HCT116 (cell line): Measurements from ENCODE around the gene SIL1. TPM values are rescaled to one million over a fixed set of nuclear protein-coding genes. Genes with fewer than 3 reads are reported as not detected.

ENCODE experiments used
- ATAC-seq: fragments of 200-7000 bp; cut with Tn5 transposase; 2 replicates; pipeline ENCODE4 v1.9.1; 2020; ENCODE audit warnings: mild to moderate bottlenecking, moderate library complexity
- BruUV-seq: library from RNA; stranded (reverse); fragments of 400-500 nt; replicated peaks from 2 replicates; lab custom pipeline; 2021; lab: Mats Ljungman, UMichigan
- CTCF ChIA-PET: fragments of 300-600 bp; sonication (Branson Sonifier 250); formaldehyde crosslinking; loops from one replicate; lab custom pipeline; 2021; ENCODE audit warnings: antibody characterized with exemption; lab: Charles Lee
- POLR2A ChIA-PET: fragments of 300-600, 350-600 bp; sonication (Branson Sonifier 250); formaldehyde crosslinking; loops from one replicate; lab custom pipeline; 2021; ENCODE audit warnings: antibody characterized with exemption; lab: Charles Lee
- RAD21 ChIA-PET, 2 experiments: fragments of 300-600 bp; sonication (Branson Sonifier 250); formaldehyde crosslinking; loops; one replicate each; lab custom pipeline; 2023; ENCODE audit warnings: low total read pairs in 2 of 2; ENCODE audit not compliant: uncharacterized antibody in 2 of 2, unreplicated experiment in 2 of 2, low non-redundant PET in 1 of 2; lab: Charles Lee
- DNase-seq: peaks from one replicate; pipeline ENCODE4 v3.0.0-alpha.2; 2010; ENCODE audit warnings: low read depth, low spot score
- H2AFZ ChIP-seq: fragments of 200-600 bp; shearing (Covaris generic), sonication (generic); 2 replicates; pipeline ENCODE4 v1.6.1; 2017; ENCODE audit warnings: low read depth, mixed run types, mixed read lengths, antibody characterized with exemption, low read length; ENCODE audit not compliant: poor library complexity, severe bottlenecking
- H3K27ac ChIP-seq: 2 replicates; pipeline ENCODE4 v1.5.1; 2012; ENCODE audit warnings: low read depth, low read length
- H3K27me3 ChIP-seq: fragments of 200-600 bp; sonication (generic); 2 replicates; pipeline ENCODE4 v1.6.1; 2016; ENCODE audit warnings: mixed run types, low read length, mixed read lengths; ENCODE audit not compliant: insufficient read depth
- H3K36me3 ChIP-seq, 2 experiments: fragments of 200-500 bp in 1 of 2; fragments of 200-600 bp in 1 of 2; sonication (Bioruptor generic) in 1 of 2; sonication (generic) in 1 of 2; 2 replicates each; pipeline versions ENCODE4 v1.5.1 to v1.6.1; 2014 to 2016; ENCODE audit warnings: low read length in 2 of 2, inconsistent platforms in 1 of 2, mixed read lengths in 1 of 2, mixed run types in 1 of 2; ENCODE audit not compliant: insufficient read depth in 2 of 2, control insufficient read depth in 1 of 2
- H3K4me1 ChIP-seq, 2 experiments: fragments of 200-600 bp in 1 of 2; sonication (generic) in 1 of 2; 2 replicates each; pipeline versions ENCODE4 v1.5.1 to v1.6.1; 2012 to 2017; ENCODE audit warnings: low read length in 2 of 2, inconsistent platforms in 1 of 2, mild to moderate bottlenecking in 1 of 2, mixed read lengths in 1 of 2, mixed run types in 1 of 2, moderate library complexity in 1 of 2; ENCODE audit not compliant: insufficient read depth in 2 of 2, control insufficient read depth in 1 of 2
- H3K4me2 ChIP-seq: fragments of 200-600 bp; sonication (generic); 2 replicates; pipeline ENCODE4 v1.6.1; 2017; ENCODE audit warnings: mixed run types, low read length, mixed read lengths
- H3K4me3 ChIP-seq, 2 experiments: fragments of 200-600 bp in 1 of 2; sonication (generic) in 1 of 2; replicated peaks in 1 of 2; 2 replicates each; pipeline ENCODE4 v1.5.1; 2011 to 2016; ENCODE audit warnings: low read length in 2 of 2, control low read depth in 1 of 2, low read depth in 1 of 2, mild to moderate bottlenecking in 1 of 2, mixed read lengths in 1 of 2, mixed run types in 1 of 2
- H3K79me2 ChIP-seq: fragments of 200-600 bp; sonication (generic); 2 replicates; pipeline ENCODE4 v1.6.1; 2017; ENCODE audit warnings: mild to moderate bottlenecking, mixed run types, low read length, moderate library complexity, mixed read lengths; ENCODE audit not compliant: insufficient read depth
- H3K9ac ChIP-seq: fragments of 200-600 bp; sonication (generic); 2 replicates; pipeline ENCODE4 v1.6.1; 2016; ENCODE audit warnings: low read length, mixed read lengths
- H3K9me2 ChIP-seq: fragments of 200-600 bp; sonication (generic), shearing (Covaris generic); 2 replicates; pipeline ENCODE4 v1.6.1; 2017; ENCODE audit warnings: mixed run types, mild to moderate bottlenecking, moderate library complexity; ENCODE audit not compliant: insufficient read depth
- H3K9me3 ChIP-seq, 2 experiments: fragments of 200-500 bp in 1 of 2; fragments of 200-600 bp in 1 of 2; sonication (Bioruptor generic) in 1 of 2; sonication (generic) in 1 of 2; 2 replicates each; pipeline ENCODE4 v1.6.1; 2014 to 2017; ENCODE audit warnings: low read length in 2 of 2, mixed read lengths in 2 of 2, inconsistent platforms in 1 of 2, low read depth in 1 of 2, mild to moderate bottlenecking in 1 of 2, mixed run types in 1 of 2, moderate library complexity in 1 of 2; ENCODE audit not compliant: control insufficient read depth in 1 of 2, insufficient read depth in 1 of 2
- H4K20me1 ChIP-seq: fragments of 200-600 bp; sonication (generic), shearing (Covaris generic); 2 replicates; pipeline ENCODE4 v1.6.1; 2017; ENCODE audit warnings: mixed run types, mild to moderate bottlenecking, moderate library complexity; ENCODE audit not compliant: insufficient read depth
- CBX3 ChIP-seq: IDR thresholded peaks from 2 replicates; pipeline ENCODE4 v1.6.1; 2012; ENCODE audit warnings: low read depth
- CEBPB ChIP-seq: IDR thresholded peaks from 2 replicates; pipeline ENCODE4 v1.6.1; 2012; ENCODE audit warnings: low read depth
- CTCF ChIP-seq, 3 experiments: fragments of 200-600 bp in 1 of 3; sonication (generic) in 1 of 3; IDR thresholded peaks in 2 of 3; conservative IDR thresholded peaks in 1 of 3; 2 replicates each; pipeline ENCODE4 v1.5.1; 2012 to 2017; ENCODE audit warnings: low read depth in 2 of 3, low read length in 2 of 3, antibody characterized with exemption in 1 of 3, borderline replicate concordance in 1 of 3, control low read depth in 1 of 3, mild to moderate bottlenecking in 1 of 3, mixed read lengths in 1 of 3, mixed run types in 1 of 3, moderate library complexity in 1 of 3; ENCODE audit not compliant: insufficient read depth in 1 of 3
- EGR1 ChIP-seq: IDR thresholded peaks from 2 replicates; pipeline ENCODE4 v1.6.1; 2012; ENCODE audit warnings: low read depth
- ELF1 ChIP-seq: IDR thresholded peaks from 2 replicates; pipeline ENCODE4 v1.6.1; 2012; ENCODE audit warnings: low read depth, borderline replicate concordance
- EZH2phosphoT487 ChIP-seq: fragments of 200-600 bp; IDR thresholded peaks from 2 replicates; pipeline ENCODE4 v1.6.1; 2018; ENCODE audit warnings: antibody characterized with exemption, borderline replicate concordance
- JUND ChIP-seq: IDR thresholded peaks from 2 replicates; pipeline ENCODE4 v1.6.1; 2012
- MAX ChIP-seq: IDR thresholded peaks from 2 replicates; pipeline ENCODE4 v1.6.1; 2012
- POLR2AphosphoS5 ChIP-seq: IDR thresholded peaks from 2 replicates; pipeline ENCODE4 v1.6.1; 2011; ENCODE audit warnings: mild to moderate bottlenecking, low read depth, low read length, moderate library complexity
- RAD21 ChIP-seq: IDR thresholded peaks from 2 replicates; pipeline ENCODE4 v1.6.1; 2012; ENCODE audit warnings: low read depth, mild to moderate bottlenecking
- REST ChIP-seq: IDR thresholded peaks from 2 replicates; pipeline ENCODE4 v1.6.1; 2012; ENCODE audit warnings: low read depth
- SIN3A ChIP-seq: IDR thresholded peaks from 2 replicates; pipeline ENCODE4 v1.6.1; 2012; ENCODE audit warnings: low read depth
- SP1 ChIP-seq: IDR thresholded peaks from 2 replicates; pipeline ENCODE4 v1.6.1; 2012; ENCODE audit warnings: low read depth
- intact Hi-C: fragments of 100-400 bp; cut with micrococcal nuclease; formaldehyde crosslinking; loops from 2 replicates; pipeline ENCODE4 v1.10.0; 2022
- total RNA-seq: library from RNA; stranded (reverse); gene quantifications from one replicate; pipeline ENCODE4 v1.2.1, GENCODE V29; 2021; ENCODE audit not compliant: unreplicated experiment

The SIL1 gene
- total RNA-seq, 1 experiment from 2014 or later, result 34.0 TPM

- no peaks in the 10 kb centered on the region; a peak in 1 of 4 replicates for H3K36me3 ChIP-seq
- no peaks in the 10 kb centered on the region for H3K27me3 ChIP-seq
- no TSS peak for BruUV-seq
- ATAC-seq (no peak), DNase-seq (no peak)
- H3K9ac ChIP-seq, result no peak overlapping the region
- H3K9me2 ChIP-seq, result no peaks in the 10 kb centered on the region
- H3K4me1 ChIP-seq, result peaks cover 7 to 13% of the 10 kb centered on the region in 2 experiments; a peak in 3 of 4 replicates
- POLR2A ChIA-PET, result no interaction called here
- H2AFZ ChIP-seq, result no peak overlapping the region
- H3K4me3 ChIP-seq, result no peak overlapping the region
- intact Hi-C loops, result loop anchor here (10.0 kb wide), 1 partner anchor 180 kb away; no protein-coding TSS in a partner anchor
- TF ChIP-seq POLR2AphosphoS5, result no peak
- no peak for TF ChIP-seq REST
- TF ChIP-seq EGR1, result no peak
- TF ChIP-seq EZH2phosphoT487, result no peak
- TF ChIP-seq CBX3, result no peak
- no peak for TF ChIP-seq MAX
- TF ChIP-seq JUND, result no peak
- no peak for TF ChIP-seq CEBPB
- no peak for TF ChIP-seq SIN3A
- TF ChIP-seq CTCF (IDR thresholded peaks at IDR 0.05 in 2 of 3, conservative IDR thresholded peaks at IDR 0.05 in 1 of 3; ENCODE audit: borderline replicate concordance in 1 of 3, insufficient read depth in 1 of 3, low read depth in 2 of 3, low read length in 2 of 3), result no peak
- no peak for TF ChIP-seq ELF1
- no peak for TF ChIP-seq SP1
- TF ChIP-seq RAD21, result no peak
- no peak overlapping the region for H3K4me2 ChIP-seq
- peaks cover 23% of the 10 kb centered on the region for H3K79me2 ChIP-seq
- RAD21 ChIA-PET, result no interaction called here
- no peaks in the 10 kb centered on the region for H4K20me1 ChIP-seq
- H3K27ac ChIP-seq, result no peak overlapping the region
- CTCF ChIA-PET, result interaction anchor here (1.8 kb wide), 1 partner anchor 11 kb away, joined by 4 read pairs; no protein-coding TSS in a partner anchor
- H3K9me3 ChIP-seq, result no peaks in the 10 kb centered on the region
Observed at GRCh38 chr5:139194486-139194885, 3.7 kb downstream of the SIL1 start.
